Hematopoietic multipotent progenitor cell (in vitro differentiated cells): ENCODE measurements around the gene JOSD1. TPM values are rescaled to one million over a fixed set of nuclear protein-coding genes. Genes with fewer than 3 reads are reported as not detected.

ENCODE experiments used
- DNase-seq, 3 donors: peaks; one replicate each; pipeline ENCODE4 v3.0.0-alpha.2; 2011 to 2015; ENCODE audit warnings: low read depth in 2 of 3, low spot score in 2 of 3
- small RNA-seq: library from RNA; depleted of rRNA; stranded (forward); fragments of <200 nt; gene quantifications from one replicate; pipeline ENCODE3, GENCODE V24; 2012
- total RNA-seq: library from RNA; depleted of rRNA; stranded (reverse); fragments of >200 nt; gene quantifications from one replicate; pipeline ENCODE4 v1.2.3, GENCODE V29; 2012

The JOSD1 gene
- total RNA-seq, 1 donor, result 65.7 TPM

GRCh38 chr22:38638728-38639127 lies 62.0 kb downstream of the JOSD1 start:
- no peak for DNase-seq

GRCh38 chr22:38638216-38638615 lies 62.5 kb downstream of the JOSD1 start:
- no peak for DNase-seq

Small RNA genes within 50 kb of the gene (small RNA-seq; reads per million reads assigned to genes)
- not detected for gene AL021707.8

Other genes with a start within 250 kb of the JOSD1 start
- gene KCNJ4, start 245.7 kb downstream of the JOSD1 start, total RNA-seq, result 0.27 TPM
- gene KDELR3, start 232.8 kb downstream of the JOSD1 start, total RNA-seq, result 1.9 TPM
- gene DDX17, start 194.6 kb downstream of the JOSD1 start, total RNA-seq, result 1,325 TPM
- 2.2 TPM for gene DMC1, start 130.8 kb downstream of the JOSD1 start, total RNA-seq
- gene FAM227A, start 44.6 kb downstream of the JOSD1 start, total RNA-seq, result 1.3 TPM
- gene CBY1, start 44.3 kb downstream of the JOSD1 start, total RNA-seq, result 4.6 TPM
- gene TOMM22, start 19.0 kb downstream of the JOSD1 start, total RNA-seq, result 35.0 TPM
- gene GTPBP1, start 5.0 kb upstream of the JOSD1 start, total RNA-seq, result 91.8 TPM
- gene SUN2, start 55.1 kb upstream of the JOSD1 start, total RNA-seq, result 256 TPM
- 14.8 TPM for gene DNAL4, start 93.2 kb upstream of the JOSD1 start, total RNA-seq
- 0.27 TPM for gene NPTXR, start 143.1 kb upstream of the JOSD1 start, total RNA-seq
- gene CBX6, start 171.3 kb upstream of the JOSD1 start, total RNA-seq, result 15.6 TPM